ENCODE data around the gene HEATR3. TPM values are rescaled to one million over a fixed set of nuclear protein-coding genes. Genes with fewer than 3 reads are reported as not detected.

HEATR3 gene
- total and polyA plus RNA-seq, 8 donors, result 2.5 to 12.2 (median 7.6) TPM

- Histone ChIP-seq H3K9me3 (no peaks in the 10 kb centered on the region), H3K27ac (no peak overlapping the region), H3K4me1 (peaks cover 0 to 17% (median 11%) of the 10 kb centered on the region in 3 donors), H3K4me3 (no peak overlapping the region), H3K36me3 (no peaks in the 10 kb centered on the region), H3K27me3 (no peaks in the 10 kb centered on the region)
- FAIRE-seq, result no peak
- intact Hi-C loops (cut with DNase I), result no loop called here
- 56 to 62% methylated on average over 2 of the region's 2 CpGs for WGBS, 2 donors
- no peak for DNase-seq
- no peak for TF ChIP-seq CTCF (IDR thresholded peaks at IDR 0.05)
- ATAC-seq, result no peak
These were observed 5.4 kb downstream of the HEATR3 start for GRCh38 chr16:50071075-50071671.

- FAIRE-seq (no peak), DNase-seq (no peak), ATAC-seq (no peak)
- peaks cover 0 to 6% (median 6%) of the 10 kb centered on the region in 3 donors for H3K4me1 ChIP-seq
- H3K27ac ChIP-seq, result no peak overlapping the region
- intact Hi-C loops (cut with DNase I), result no loop called here
- no peak overlapping the region for H3K4me3 ChIP-seq
- WGBS, 2 donors, result 95 to 96% methylated on average over 5 of the region's 5 CpGs
- TF ChIP-seq CTCF (IDR thresholded peaks at IDR 0.05), result no peak
- no peaks in the 10 kb centered on the region for H3K9me3 ChIP-seq
- H3K27me3 ChIP-seq, result no peaks in the 10 kb centered on the region
- no peaks in the 10 kb centered on the region for H3K36me3 ChIP-seq
These were observed 7.0 kb downstream of the HEATR3 start for GRCh38 chr16:50072730-50073129.

- H3K9me3 ChIP-seq, result no peaks in the 10 kb centered on the region
- FAIRE-seq (no peak), DNase-seq (no peak), ATAC-seq (no peak)
- no peaks in the 10 kb centered on the region for H3K4me1 ChIP-seq
- WGBS, 2 donors, result 83 to 86% methylated on average over 9 of the region's 9 CpGs
- no peak for TF ChIP-seq CTCF (IDR thresholded peaks at IDR 0.05)
- intact Hi-C loops (cut with DNase I), result no loop called here
- no peaks in the 10 kb centered on the region for H3K27me3 ChIP-seq
- H3K4me3 ChIP-seq, result no peak overlapping the region
- no peak overlapping the region for H3K27ac ChIP-seq
- peaks cover 0 to 23% (median 0%) of the 10 kb centered on the region in 3 donors for H3K36me3 ChIP-seq
These were observed 13.8 kb downstream of the HEATR3 start for GRCh38 chr16:50079397-50080140.

GRCh38 chr16:50081428-50082018 lies 15.8 kb downstream of the HEATR3 start:
- 90 to 94% methylated on average over 7 of the region's 7 CpGs for WGBS, 2 donors
- intact Hi-C loops (cut with DNase I), result no loop called here
- Histone ChIP-seq H3K9me3 (no peaks in the 10 kb centered on the region), H3K27ac (no peak overlapping the region), H3K4me3 (no peak overlapping the region), H3K27me3 (no peaks in the 10 kb centered on the region), H3K4me1 (no peaks in the 10 kb centered on the region), H3K36me3 (peaks cover 0 to 42% (median 4%) of the 10 kb centered on the region in 3 donors)
- TF ChIP-seq CTCF (IDR thresholded peaks at IDR 0.05), result no peak
- no peak for FAIRE-seq
- no peak for ATAC-seq
- DNase-seq, result no peak

Data from pancreas (tissue), 10 donors.